Rectal smooth muscle tissue (tissue), 1 donor: ENCODE data around the gene HEPACAM2.

ENCODE experiments used
- H3K27ac ChIP-seq: one replicate; pipeline ENCODE4 v1.7.0; 2013; ENCODE audit warnings: low read depth, low read length, inconsistent platforms
- H3K27me3 ChIP-seq: one replicate; pipeline ENCODE4 v1.7.0; 2013; ENCODE audit warnings: low read length; ENCODE audit not compliant: control insufficient read depth, insufficient read depth
- H3K36me3 ChIP-seq: one replicate; pipeline ENCODE4 v1.7.0; 2013; ENCODE audit warnings: low read length; ENCODE audit not compliant: control insufficient read depth, insufficient read depth
- H3K4me1 ChIP-seq: one replicate; pipeline ENCODE4 v1.7.0; 2013; ENCODE audit warnings: low read length; ENCODE audit not compliant: control insufficient read depth, insufficient read depth
- H3K4me3 ChIP-seq: one replicate; pipeline ENCODE4 v1.7.0; 2013; ENCODE audit warnings: low read length
- H3K9ac ChIP-seq: one replicate; pipeline ENCODE4 v1.7.0; 2013; ENCODE audit warnings: low read length

The HEPACAM2 gene

GRCh38 chr7:93138576-93138975 is 87.7 kb downstream of the HEPACAM2 start:
- no peak overlapping the region for H3K9ac ChIP-seq
- no peaks in the 10 kb centered on the region for H3K4me1 ChIP-seq
- H3K36me3 ChIP-seq, result peaks cover 19% of the 10 kb centered on the region
- H3K4me3 ChIP-seq, result no peak overlapping the region
- H3K27ac ChIP-seq, result no peak overlapping the region
- no peaks in the 10 kb centered on the region for H3K27me3 ChIP-seq
